Erythroblast (primary cell): ENCODE measurements around the gene CD44.

Source experiments
- DNase-seq, 2 experiments: peaks; one replicate each; lab custom pipeline; 2025; lab: John Stamatoyannopoulos, UW
- GATA1 ChIP-seq: IDR thresholded peaks from 2 replicates; pipeline ENCODE4 v1.6.1; 2011; ENCODE audit warnings: low read depth, mild to moderate bottlenecking, control low read depth, low read length, moderate library complexity
- POLR2A ChIP-seq: IDR thresholded peaks from 2 replicates; pipeline ENCODE4 v1.6.1; 2011; ENCODE audit warnings: mild to moderate bottlenecking, low read length

CD44 gene

DNA sequence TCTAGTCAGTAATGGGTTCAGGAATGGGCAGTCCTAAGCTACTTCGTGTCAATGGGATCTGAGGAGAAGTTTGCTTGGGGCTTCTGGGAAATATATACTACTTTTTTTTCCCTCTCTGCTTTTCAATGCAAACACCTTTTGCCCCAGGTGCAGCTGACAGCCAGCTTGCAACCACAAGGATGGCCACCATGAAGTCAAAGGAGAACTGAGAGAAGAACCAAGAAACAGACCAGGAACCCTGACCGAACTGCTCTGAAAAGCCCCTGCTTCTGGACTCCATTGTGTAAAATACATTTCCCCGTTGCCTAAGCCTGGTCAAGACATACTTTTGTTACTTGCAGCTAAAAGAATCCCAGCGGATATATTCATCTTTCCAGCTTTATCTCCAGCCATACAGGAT is 20.1 kb upstream of the CD44 start:
- DNase-seq = no peak
- TF ChIP-seq POLR2A (no peak), GATA1 (no peak)

DNA sequence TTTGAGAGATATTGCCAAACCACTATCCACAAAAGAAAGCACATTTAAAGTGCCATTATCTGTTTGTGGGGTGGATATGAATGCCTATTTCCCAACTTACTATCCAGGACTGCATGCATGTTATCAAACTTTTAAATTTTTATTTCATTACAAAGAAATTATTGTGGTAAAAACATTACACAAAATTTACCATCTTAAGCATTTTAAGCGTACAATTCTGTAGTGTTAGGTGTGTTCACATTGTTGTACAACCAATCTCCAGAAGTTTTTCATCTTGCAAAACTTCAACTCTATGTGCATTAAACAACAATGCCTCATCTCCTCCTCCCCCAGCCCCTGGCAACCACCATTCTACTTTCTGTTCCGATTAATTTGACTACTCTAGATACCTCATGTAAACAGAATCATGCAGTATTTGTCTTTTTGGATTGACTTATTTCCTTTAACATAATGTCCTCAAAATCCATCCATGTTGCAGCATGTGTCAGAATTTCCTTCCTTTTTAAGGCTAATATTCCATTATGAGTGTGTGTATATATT is 17.6 kb upstream of the CD44 start:
- no peak for TF ChIP-seq POLR2A
- no peak for TF ChIP-seq GATA1
- DNase-seq = no peak

DNA sequence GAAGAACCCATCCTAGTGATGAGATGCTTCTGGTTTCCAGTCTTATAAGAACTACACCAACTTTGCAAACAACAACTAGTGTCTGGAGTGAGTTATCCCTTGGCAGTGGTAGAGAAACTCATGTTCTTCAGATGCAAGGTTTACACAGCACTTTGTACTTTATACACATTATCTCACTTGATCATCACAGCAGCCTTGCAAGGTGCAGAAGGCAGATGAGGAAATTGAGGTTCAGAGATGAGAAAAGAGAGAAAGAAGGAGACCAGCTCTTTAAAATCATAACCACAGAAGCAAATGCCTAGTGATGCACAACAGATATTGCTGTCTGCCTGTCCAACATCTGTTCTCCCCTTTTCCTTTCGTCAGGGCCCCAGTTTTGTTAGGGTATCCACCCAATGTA is 16.7 kb upstream of the CD44 start:
- TF ChIP-seq POLR2A = no peak
- TF ChIP-seq GATA1 = no peak

DNA sequence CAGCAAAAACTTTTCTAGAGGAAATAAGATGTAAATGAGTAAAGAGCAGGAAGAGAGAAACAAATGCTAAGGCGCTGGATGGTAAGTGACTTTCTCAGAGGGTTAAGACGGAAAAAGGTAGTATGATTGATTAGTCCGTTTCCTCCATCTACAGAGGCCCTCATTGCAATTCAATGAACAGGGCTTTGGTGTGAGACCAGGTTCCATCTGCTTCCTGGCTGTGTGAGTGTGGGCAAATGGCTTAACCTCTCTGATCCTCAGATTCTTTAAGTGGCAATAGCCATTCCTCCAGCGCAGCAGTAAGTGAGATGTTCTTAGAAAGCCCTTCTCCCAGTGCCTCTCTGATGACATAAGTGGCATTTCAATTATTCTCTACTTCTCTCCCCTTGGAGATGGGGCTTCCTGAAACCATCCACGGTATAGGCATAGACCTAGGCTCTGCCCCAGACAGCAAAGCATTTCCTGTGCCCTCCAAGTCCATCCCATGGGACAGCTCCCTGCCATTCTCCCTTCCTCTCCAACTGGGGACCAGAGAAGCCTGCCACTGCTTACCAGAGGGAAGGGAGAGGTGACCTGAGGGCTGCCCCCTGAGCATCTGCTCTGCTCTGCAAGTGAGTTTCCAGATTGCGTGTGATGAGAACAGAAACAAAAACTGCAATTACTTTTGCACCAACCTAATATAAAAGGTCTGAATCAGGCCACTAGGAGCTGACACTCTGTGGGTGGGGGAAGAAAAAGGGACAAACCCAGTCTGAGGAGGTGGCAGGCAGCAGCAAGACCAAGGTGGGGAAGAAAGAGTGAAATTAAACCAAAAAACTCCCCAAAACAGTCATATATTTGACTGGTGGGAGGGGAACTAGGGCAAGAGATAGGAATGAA is 12.7 kb upstream of the CD44 start:
- no peak for DNase-seq
- no peak for TF ChIP-seq GATA1
- TF ChIP-seq POLR2A = no peak

More for the DNA sequence above, 16.7 kb upstream of the CD44 start:
- DNase-seq = peak in 1 of 2 experiments; percentile 53

DNA sequence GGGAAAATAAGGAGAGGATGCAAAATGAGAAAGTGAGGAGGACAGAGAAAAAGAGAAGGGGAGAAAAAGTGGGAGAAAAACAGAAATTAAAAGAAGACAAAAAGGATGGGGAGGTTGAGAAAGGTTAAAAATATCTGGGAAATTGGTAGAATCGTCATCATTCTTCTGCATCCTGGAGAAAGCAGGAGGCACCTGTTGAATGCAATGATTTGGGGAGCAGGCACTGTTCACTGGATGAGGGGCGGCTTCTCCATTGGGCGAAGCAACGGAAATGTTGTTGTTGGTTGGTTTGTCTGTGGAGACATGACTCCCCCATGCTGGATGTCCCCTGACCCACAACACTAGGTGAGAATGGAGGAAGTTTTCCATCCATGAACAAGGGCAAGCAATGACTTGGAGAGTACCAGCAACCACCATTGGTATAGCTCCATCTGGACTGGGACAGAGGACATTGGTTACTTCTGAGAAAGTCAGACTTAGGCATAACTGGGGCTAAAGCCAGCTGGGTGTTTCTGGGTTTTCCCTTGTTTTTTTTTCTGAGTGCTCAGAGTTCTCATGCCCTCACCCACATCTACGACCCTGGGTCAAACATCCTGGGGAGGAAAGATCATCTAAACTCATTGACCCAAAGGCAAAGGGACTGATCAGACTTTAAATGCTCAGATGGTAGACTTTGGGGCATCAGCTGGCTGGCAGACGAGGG is 11.9 kb upstream of the CD44 start:
- TF ChIP-seq POLR2A (no peak), GATA1 (no peak)
- DNase-seq = no peak

DNA sequence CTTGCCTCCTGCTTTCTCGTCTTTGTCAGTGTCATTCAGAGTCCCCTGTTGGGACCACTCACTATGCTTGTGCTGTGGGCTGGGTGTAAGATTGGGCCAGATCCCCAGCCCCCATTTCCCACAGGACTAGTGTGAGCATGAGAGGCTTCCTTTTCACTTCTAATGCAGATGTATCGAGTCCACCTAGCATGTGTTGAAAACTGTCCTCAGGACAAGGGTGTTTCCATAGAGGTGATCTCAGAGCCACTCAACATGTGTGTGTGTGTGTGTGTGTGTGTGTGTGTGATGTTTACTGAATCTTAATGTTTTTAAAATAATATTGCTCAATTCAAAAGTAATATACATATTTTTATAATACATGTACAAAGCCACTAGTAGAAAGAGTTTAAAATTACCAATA is 11.4 kb upstream of the CD44 start:
- TF ChIP-seq GATA1 = no peak
- TF ChIP-seq POLR2A = no peak
- DNase-seq = no peak

DNA sequence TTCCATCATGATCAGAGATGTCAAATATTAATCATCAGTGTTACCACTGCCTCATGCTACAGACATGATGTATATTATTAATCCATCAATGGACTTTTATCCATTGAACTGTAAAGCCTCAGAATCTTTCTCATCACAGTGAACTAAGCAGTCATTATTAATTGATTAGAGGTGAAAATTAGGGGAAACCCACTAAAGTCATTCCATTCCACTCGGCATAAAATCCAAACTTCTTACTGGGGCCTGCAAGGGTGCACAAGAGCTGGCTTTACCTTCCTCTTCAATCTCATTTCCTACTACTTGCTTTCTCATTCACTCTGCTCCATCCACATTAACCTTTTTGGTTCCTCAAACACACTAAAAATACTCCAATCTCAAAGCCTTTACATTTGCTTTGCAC is 7.9 kb upstream of the CD44 start:
- TF ChIP-seq POLR2A (no peak), GATA1 (no peak)
- no peak for DNase-seq

DNA sequence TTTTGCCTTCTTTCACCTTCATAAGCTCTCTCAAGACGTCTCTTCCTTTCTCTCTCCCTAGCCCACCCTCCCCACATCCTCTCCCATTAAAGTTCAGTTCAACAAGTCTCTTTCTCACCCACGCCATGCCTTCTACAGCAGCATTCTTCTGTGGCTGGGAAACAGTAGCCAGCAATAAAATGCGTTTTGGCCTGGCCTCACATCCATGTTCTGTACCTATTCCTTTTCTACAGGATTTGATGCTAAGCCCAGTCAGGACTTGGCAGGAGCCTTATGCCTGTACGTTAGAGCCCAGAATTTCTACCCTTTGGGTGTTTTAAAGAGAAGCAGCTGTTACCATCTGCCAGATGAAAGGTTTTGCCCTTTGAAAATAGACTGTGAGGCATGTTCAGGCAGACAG is 7.1 kb upstream of the CD44 start:
- TF ChIP-seq POLR2A = no peak
- no peak for TF ChIP-seq GATA1
- no peak for DNase-seq

DNA sequence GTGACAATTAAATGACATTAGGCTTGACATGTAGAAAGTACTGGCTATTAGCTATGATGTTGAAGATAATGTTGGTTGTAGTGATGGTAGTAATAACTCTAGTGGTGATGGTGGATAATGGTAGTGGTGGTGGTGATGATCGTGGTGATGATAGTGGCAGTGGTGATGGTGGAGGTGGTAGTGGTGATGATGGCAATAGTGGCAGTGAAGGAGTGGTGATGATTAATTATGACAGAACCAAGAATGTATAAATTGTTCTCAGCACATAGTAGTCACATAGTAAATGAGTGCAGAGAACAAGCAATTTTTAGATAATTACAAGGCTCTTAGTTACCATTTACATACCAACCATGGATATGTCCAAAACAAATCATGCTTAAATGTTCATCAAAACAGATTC is 5.3 kb upstream of the CD44 start:
- TF ChIP-seq POLR2A (no peak), GATA1 (no peak)
- no peak for DNase-seq

DNA sequence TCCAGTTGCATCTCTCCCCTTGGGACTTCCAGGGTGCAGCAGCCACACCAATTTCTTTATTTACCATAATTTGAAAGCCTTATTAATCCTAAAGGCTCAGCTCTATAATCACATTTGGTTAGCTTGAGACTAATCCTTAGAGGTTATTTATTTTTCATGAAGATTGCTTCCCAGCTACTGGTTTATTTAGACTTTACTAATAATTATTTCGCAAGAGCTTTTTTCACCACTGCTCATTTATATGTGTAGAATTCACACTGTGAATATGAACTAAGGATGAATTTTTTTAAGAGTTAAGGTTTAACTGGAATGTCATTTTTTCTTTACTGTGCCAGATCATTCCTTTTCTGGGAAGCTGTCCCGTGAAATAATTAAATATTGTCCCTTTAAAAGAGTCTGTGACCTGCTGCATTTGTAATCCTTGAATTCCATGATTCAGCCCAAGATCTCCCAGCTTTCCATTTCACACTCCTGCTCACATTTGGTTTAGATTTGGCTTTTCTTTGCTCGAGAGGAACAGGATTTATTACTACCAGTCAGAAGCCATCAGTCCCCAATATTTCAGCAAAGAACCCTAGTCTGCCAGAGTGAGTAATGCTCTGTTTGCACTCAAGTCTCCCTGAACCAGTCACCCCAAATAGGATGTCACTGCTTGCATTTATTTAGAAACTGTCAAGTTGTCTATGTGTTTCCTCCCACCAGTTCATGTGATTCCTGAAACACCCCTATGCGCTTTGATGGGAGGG is 4.4 kb upstream of the CD44 start:
- DNase-seq = no peak
- no peak for TF ChIP-seq POLR2A
- TF ChIP-seq GATA1 = no peak

DNA sequence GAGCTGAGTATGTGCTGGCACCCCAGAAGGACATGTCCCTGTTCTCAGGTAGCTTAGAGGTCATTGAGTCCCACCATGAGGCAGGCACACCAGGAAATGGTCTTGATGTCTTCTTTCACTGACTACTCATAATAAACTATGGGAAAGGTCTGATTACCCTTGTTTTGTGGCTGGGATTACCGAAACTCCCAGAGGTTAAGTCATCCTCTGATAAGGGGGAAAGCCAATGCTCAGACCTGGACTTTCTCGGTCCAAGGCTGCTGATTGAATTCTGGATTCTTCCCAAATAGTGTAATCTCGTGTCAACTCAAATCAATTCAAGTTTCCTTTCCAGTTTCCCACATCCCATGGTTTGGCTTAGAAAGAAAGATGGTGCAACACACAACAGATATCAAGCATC is 3.7 kb upstream of the CD44 start:
- TF ChIP-seq POLR2A = no peak
- TF ChIP-seq GATA1 = no peak
- no peak for DNase-seq

DNA sequence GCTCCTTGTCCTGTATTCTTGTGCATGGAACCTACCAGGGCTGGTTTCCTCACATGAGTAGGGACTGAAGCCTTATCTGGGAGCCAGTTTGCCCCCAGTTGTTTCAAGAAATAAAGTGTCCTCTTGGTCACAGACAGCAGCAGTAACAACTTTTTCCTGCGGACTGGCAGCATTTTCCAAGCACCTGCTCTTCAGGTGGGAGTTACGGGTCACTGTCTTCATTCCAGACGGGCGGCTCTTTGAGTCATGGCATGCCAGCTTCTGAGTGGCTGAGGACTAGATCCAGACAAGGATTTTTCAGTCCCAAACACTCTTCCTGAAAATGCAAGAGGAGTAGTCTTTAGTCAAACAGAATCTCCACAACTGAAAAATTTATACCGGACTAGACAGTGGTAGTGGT is 2.7 kb upstream of the CD44 start:
- TF ChIP-seq POLR2A (no peak), GATA1 (no peak)
- DNase-seq = no peak

DNA sequence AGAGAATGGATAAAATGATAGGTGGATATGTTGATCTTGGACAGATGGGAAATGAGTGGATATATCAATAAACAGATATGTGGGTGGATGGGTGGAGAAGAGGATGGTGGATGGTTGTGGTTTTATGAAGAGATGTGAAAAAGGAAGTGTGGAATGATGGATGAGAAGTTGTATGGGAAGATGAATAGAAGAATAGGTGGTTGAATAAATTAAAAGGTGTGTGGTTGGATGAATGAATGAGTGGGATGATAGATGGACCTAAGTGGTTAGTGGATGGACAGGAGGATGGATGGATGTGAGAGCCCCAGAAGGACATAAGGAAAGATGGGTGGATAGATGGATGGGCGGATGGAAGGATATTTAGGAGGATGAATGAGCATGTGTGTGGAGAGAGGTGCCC is 913 bp upstream of the CD44 start:
- peak in 1 of 2 experiments; percentile 38 for DNase-seq

DNA sequence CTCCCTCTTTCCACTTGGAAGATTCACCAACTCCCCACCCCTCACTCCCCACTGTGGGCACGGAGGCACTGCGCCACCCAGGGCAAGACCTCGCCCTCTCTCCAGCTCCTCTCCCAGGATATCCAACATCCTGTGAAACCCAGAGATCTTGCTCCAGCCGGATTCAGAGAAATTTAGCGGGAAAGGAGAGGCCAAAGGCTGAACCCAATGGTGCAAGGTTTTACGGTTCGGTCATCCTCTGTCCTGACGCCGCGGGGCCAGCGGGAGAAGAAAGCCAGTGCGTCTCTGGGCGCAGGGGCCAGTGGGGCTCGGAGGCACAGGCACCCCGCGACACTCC is 397 bp upstream of the CD44 start:
- no peak for DNase-seq
- TF ChIP-seq GATA1 (no peak), POLR2A (no peak)

More for the DNA sequence above, 913 bp upstream of the CD44 start:
- TF ChIP-seq GATA1 = no peak
- no peak for TF ChIP-seq POLR2A
